ENCODE results near the gene PACS1.

Gene PACS1

GRCh38 chr11:66230156-66230555 lies 160.1 kb downstream of the PACS1 start:
- Histone ChIP-seq H3K9me3 (ENCODE audit: control insufficient read depth, low read length) (no peaks in the 10 kb centered on the region), H3K4me3 (ENCODE audit: extremely low read depth, insufficient read depth, low read length, poor library complexity, severe bottlenecking) (no peak overlapping the region), H3K36me3 (ENCODE audit: control insufficient read depth, insufficient read depth, low read length) (peaks cover 93% of the 10 kb centered on the region), H3K4me1 (ENCODE audit: control insufficient read depth, insufficient read depth, low read length, poor library complexity, severe bottlenecking) (no peaks in the 10 kb centered on the region), H3K27ac (ENCODE audit: low read depth, low read length, severe bottlenecking) (no peak overlapping the region)
- 96% methylated on average over 6 of the region's 6 CpGs for WGBS, 2 experiments (ENCODE audit: insufficient coverage in 2 of 2)

- Histone ChIP-seq H3K4me3 (ENCODE audit: extremely low read depth, insufficient read depth, low read length, poor library complexity, severe bottlenecking) (no peak overlapping the region), H3K4me1 (ENCODE audit: control insufficient read depth, insufficient read depth, low read length, poor library complexity, severe bottlenecking) (no peaks in the 10 kb centered on the region), H3K36me3 (ENCODE audit: control insufficient read depth, insufficient read depth, low read length) (peaks cover 95% of the 10 kb centered on the region), H3K27ac (ENCODE audit: low read depth, low read length, severe bottlenecking) (no peak overlapping the region), H3K9me3 (ENCODE audit: control insufficient read depth, low read length) (no peaks in the 10 kb centered on the region)
- 95 to 96% methylated on average over 14 of the region's 14 CpGs for WGBS, 2 experiments (ENCODE audit: insufficient coverage in 2 of 2)
These were observed 160.9 kb downstream of the PACS1 start for GRCh38 chr11:66230978-66231377.

GRCh38 chr11:66231561-66231960 lies 161.5 kb downstream of the PACS1 start:
- H3K9me3 ChIP-seq (ENCODE audit: control insufficient read depth, low read length): no peaks in the 10 kb centered on the region
- no peak overlapping the region for H3K27ac ChIP-seq (ENCODE audit: low read depth, low read length, severe bottlenecking)
- H3K4me3 ChIP-seq (ENCODE audit: extremely low read depth, insufficient read depth, low read length, poor library complexity, severe bottlenecking): no peak overlapping the region
- H3K4me1 ChIP-seq (ENCODE audit: control insufficient read depth, insufficient read depth, low read length, poor library complexity, severe bottlenecking): no peaks in the 10 kb centered on the region
- H3K36me3 ChIP-seq (ENCODE audit: control insufficient read depth, insufficient read depth, low read length): peaks cover 95% of the 10 kb centered on the region
- WGBS, 2 experiments (ENCODE audit: insufficient coverage in 2 of 2): 87 to 90% methylated on average over 7 of the region's 7 CpGs

GRCh38 chr11:66232769-66233168 lies 162.7 kb downstream of the PACS1 start:
- Histone ChIP-seq H3K27ac (ENCODE audit: low read depth, low read length, severe bottlenecking) (no peak overlapping the region), H3K4me3 (ENCODE audit: extremely low read depth, insufficient read depth, low read length, poor library complexity, severe bottlenecking) (no peak overlapping the region), H3K9me3 (ENCODE audit: control insufficient read depth, low read length) (no peaks in the 10 kb centered on the region), H3K4me1 (ENCODE audit: control insufficient read depth, insufficient read depth, low read length, poor library complexity, severe bottlenecking) (no peaks in the 10 kb centered on the region), H3K36me3 (ENCODE audit: control insufficient read depth, insufficient read depth, low read length) (peaks cover 91% of the 10 kb centered on the region)
- WGBS, 2 experiments (ENCODE audit: insufficient coverage in 2 of 2): 85 to 91% methylated on average over 7 to 11 of the region's 11 CpGs

- 98 to 100% methylated on average over 5 of the region's 5 CpGs for WGBS, 2 experiments (ENCODE audit: insufficient coverage in 2 of 2)
- Histone ChIP-seq H3K4me1 (ENCODE audit: control insufficient read depth, insufficient read depth, low read length, poor library complexity, severe bottlenecking) (no peaks in the 10 kb centered on the region), H3K27ac (ENCODE audit: low read depth, low read length, severe bottlenecking) (no peak overlapping the region), H3K4me3 (ENCODE audit: extremely low read depth, insufficient read depth, low read length, poor library complexity, severe bottlenecking) (no peak overlapping the region), H3K9me3 (ENCODE audit: control insufficient read depth, low read length) (no peaks in the 10 kb centered on the region), H3K36me3 (ENCODE audit: control insufficient read depth, insufficient read depth, low read length) (peaks cover 91% of the 10 kb centered on the region)
These were observed 163.2 kb downstream of the PACS1 start for GRCh38 chr11:66233301-66233700.

- 90 to 97% methylated on average over 9 of the region's 11 CpGs for WGBS, 2 experiments (ENCODE audit: insufficient coverage in 2 of 2)
- Histone ChIP-seq H3K9me3 (ENCODE audit: control insufficient read depth, low read length) (no peaks in the 10 kb centered on the region), H3K4me1 (ENCODE audit: control insufficient read depth, insufficient read depth, low read length, poor library complexity, severe bottlenecking) (no peaks in the 10 kb centered on the region), H3K36me3 (ENCODE audit: control insufficient read depth, insufficient read depth, low read length) (peaks cover 96% of the 10 kb centered on the region), H3K4me3 (ENCODE audit: extremely low read depth, insufficient read depth, low read length, poor library complexity, severe bottlenecking) (no peak overlapping the region), H3K27ac (ENCODE audit: low read depth, low read length, severe bottlenecking) (no peak overlapping the region)
These were observed 165.1 kb downstream of the PACS1 start for GRCh38 chr11:66235141-66235540.

GRCh38 chr11:66237867-66238266 lies 167.8 kb downstream of the PACS1 start:
- Histone ChIP-seq H3K4me3 (ENCODE audit: extremely low read depth, insufficient read depth, low read length, poor library complexity, severe bottlenecking) (no peak overlapping the region), H3K9me3 (ENCODE audit: control insufficient read depth, low read length) (no peaks in the 10 kb centered on the region), H3K36me3 (ENCODE audit: control insufficient read depth, insufficient read depth, low read length) (peaks cover 95% of the 10 kb centered on the region), H3K4me1 (ENCODE audit: control insufficient read depth, insufficient read depth, low read length, poor library complexity, severe bottlenecking) (no peaks in the 10 kb centered on the region), H3K27ac (ENCODE audit: low read depth, low read length, severe bottlenecking) (no peak overlapping the region)
- WGBS, 2 experiments (ENCODE audit: insufficient coverage in 2 of 2): 93 to 98% methylated on average over 5 to 6 of the region's 6 CpGs

- Histone ChIP-seq H3K36me3 (ENCODE audit: control insufficient read depth, insufficient read depth, low read length) (peaks cover 93% of the 10 kb centered on the region), H3K27ac (ENCODE audit: low read depth, low read length, severe bottlenecking) (no peak overlapping the region), H3K9me3 (ENCODE audit: control insufficient read depth, low read length) (no peaks in the 10 kb centered on the region), H3K4me3 (ENCODE audit: extremely low read depth, insufficient read depth, low read length, poor library complexity, severe bottlenecking) (no peak overlapping the region), H3K4me1 (ENCODE audit: control insufficient read depth, insufficient read depth, low read length, poor library complexity, severe bottlenecking) (no peaks in the 10 kb centered on the region)
- WGBS, 2 experiments (ENCODE audit: insufficient coverage in 2 of 2): 93 to 97% methylated on average over 16 of the region's 17 CpGs
These were observed 168.8 kb downstream of the PACS1 start for GRCh38 chr11:66238786-66239413.

GRCh38 chr11:66239511-66239910 lies 169.4 kb downstream of the PACS1 start:
- H3K4me1 ChIP-seq (ENCODE audit: control insufficient read depth, insufficient read depth, low read length, poor library complexity, severe bottlenecking): no peaks in the 10 kb centered on the region
- WGBS, 2 experiments (ENCODE audit: insufficient coverage in 2 of 2): 87 to 100% methylated on average over 3 of the region's 3 CpGs
- peaks cover 93% of the 10 kb centered on the region for H3K36me3 ChIP-seq (ENCODE audit: control insufficient read depth, insufficient read depth, low read length)

GRCh38 chr11:66239998-66240780 lies 170.1 kb downstream of the PACS1 start:
- no peaks in the 10 kb centered on the region for H3K4me1 ChIP-seq (ENCODE audit: control insufficient read depth, insufficient read depth, low read length, poor library complexity, severe bottlenecking)
- H3K4me3 ChIP-seq (ENCODE audit: extremely low read depth, insufficient read depth, low read length, poor library complexity, severe bottlenecking): no peak overlapping the region
- H3K36me3 ChIP-seq (ENCODE audit: control insufficient read depth, insufficient read depth, low read length): peaks cover 92% of the 10 kb centered on the region
- WGBS, 2 experiments (ENCODE audit: insufficient coverage in 2 of 2): 88 to 90% methylated on average over 19 to 23 of the region's 25 CpGs
- H3K27ac ChIP-seq (ENCODE audit: low read depth, low read length, severe bottlenecking): no peak overlapping the region
- no peaks in the 10 kb centered on the region for H3K9me3 ChIP-seq (ENCODE audit: control insufficient read depth, low read length)

More at GRCh38 chr11:66239511-66239910, 169.4 kb downstream of the PACS1 start:
- no peak overlapping the region for H3K27ac ChIP-seq (ENCODE audit: low read depth, low read length, severe bottlenecking)
- H3K4me3 ChIP-seq (ENCODE audit: extremely low read depth, insufficient read depth, low read length, poor library complexity, severe bottlenecking): no peak overlapping the region
- H3K9me3 ChIP-seq (ENCODE audit: control insufficient read depth, low read length): no peaks in the 10 kb centered on the region

- peaks cover 87% of the 10 kb centered on the region for H3K36me3 ChIP-seq (ENCODE audit: control insufficient read depth, insufficient read depth, low read length)
- no peaks in the 10 kb centered on the region for H3K9me3 ChIP-seq (ENCODE audit: control insufficient read depth, low read length)
- no peaks in the 10 kb centered on the region for H3K4me1 ChIP-seq (ENCODE audit: control insufficient read depth, insufficient read depth, low read length, poor library complexity, severe bottlenecking)
- H3K4me3 ChIP-seq (ENCODE audit: extremely low read depth, insufficient read depth, low read length, poor library complexity, severe bottlenecking): no peak overlapping the region
- no peak overlapping the region for H3K27ac ChIP-seq (ENCODE audit: low read depth, low read length, severe bottlenecking)
- 84 to 98% methylated on average over 4 to 5 of the region's 9 CpGs for WGBS, 2 experiments (ENCODE audit: insufficient coverage in 2 of 2)
These were observed 170.7 kb downstream of the PACS1 start for GRCh38 chr11:66240781-66241136.

Data from mesodermal cell (in vitro differentiated cells).